Sigmoid colon (tissue), 7 donors: ENCODE measurements around the gene IMMP2L. TPM values are rescaled to one million over a fixed set of nuclear protein-coding genes. Genes with fewer than 3 reads are reported as not detected.
"Not testable (repeated sequence)": the region's sequence is repeated elsewhere in the genome, so short reads cannot be mapped to it uniquely, and the experiment has no call there.

Experiments
- DNase-seq: peaks from one replicate; pipeline ENCODE4 v3.0.0-alpha.2; 2019
- H3K27ac ChIP-seq, 4 donors: fragments of 200-600 bp; sonication (generic); one replicate each; pipeline ENCODE4 v1.5.1; 2016 to 2019; ENCODE audit warnings: mild to moderate bottlenecking in 1 of 4
- H3K27me3 ChIP-seq, 3 donors: fragments of 200-600 bp; sonication (generic); one replicate each; pipeline ENCODE4 v1.5.1; 2019; ENCODE audit warnings: mild to moderate bottlenecking in 1 of 3
- H3K36me3 ChIP-seq, 4 donors: fragments of 200-600 bp; sonication (generic); one replicate each; pipeline ENCODE4 v1.5.1; 2016 to 2019
- H3K4me1 ChIP-seq, 4 donors: fragments of 200-600 bp; sonication (generic); one replicate each; pipeline ENCODE4 v1.5.1; 2017 to 2019
- H3K4me3 ChIP-seq, 4 donors: fragments of 200-600 bp; sonication (generic); one replicate each; pipeline ENCODE4 v1.5.1; 2017 to 2019; ENCODE audit warnings: mild to moderate bottlenecking in 2 of 4, moderate library complexity in 1 of 4
- H3K9me3 ChIP-seq, 4 donors: fragments of 200-600 bp in 3 of 4; sonication (generic) in 3 of 4; one replicate each; pipeline versions ENCODE4 v1.5.1 to v1.6.1; 2013 to 2019
- CTCF ChIP-seq, 4 experiments: fragments of 450-650 bp in 3 of 4; fragments of 200-600 bp in 1 of 4; IDR thresholded peaks; one replicate each; pipeline ENCODE4 v1.5.1; 2016 to 2019; ENCODE audit warnings: antibody characterized with exemption in 4 of 4, mild to moderate bottlenecking in 3 of 4, moderate library complexity in 2 of 4
- EP300 ChIP-seq, 4 donors: sonication (generic); formaldehyde crosslinking; IDR thresholded peaks; one replicate each; pipeline ENCODE4 v1.6.1; 2017; ENCODE audit warnings: antibody characterized with exemption in 4 of 4
- POLR2A ChIP-seq, 2 donors: fragments of 450-650 bp; IDR thresholded peaks; one replicate each; pipeline ENCODE4 v1.6.1; 2016; ENCODE audit warnings: antibody characterized with exemption in 2 of 2, mild to moderate bottlenecking in 2 of 2, moderate library complexity in 2 of 2
- POLR2AphosphoS5 ChIP-seq, 4 donors: sonication (generic); formaldehyde crosslinking; IDR thresholded peaks; one replicate each; pipeline ENCODE4 v1.6.1; 2017; ENCODE audit warnings: antibody characterized with exemption in 4 of 4
- WGBS, 2 donors: extraction: QIAGEN DNeasy Blood & Tissue Kit; methylation state at CpG; one replicate each; pipeline ENCODE4 v1.1.7; 2013; 5-methylcytosine and 5-hydroxymethylcytosine counted together
- intact Hi-C: fragments of 100-400 bp; cut with DNase I; formaldehyde crosslinking; loops from one replicate; pipeline ENCODE4 v1.15.1; 2023
- polyA plus RNA-seq, 3 donors: library from polyadenylated mRNA; stranded (reverse); fragments of 200-250 nt; gene quantifications; one replicate each; pipeline ENCODE4 v1.2.3, GENCODE V29; 2013
- total RNA-seq, 4 donors: library from RNA; depleted of rRNA; stranded (reverse); fragments of >200 nt; gene quantifications; one replicate each; pipeline ENCODE4 v1.1.0, GENCODE V29; 2016
- donor health status: healthy with polysubstance abuse.
- donor health status: Bipolar disorder and iron deficiency.
- donor health status: healthy.

IMMP2L gene
- total and polyA plus RNA-seq, 7 donors = 2.5 to 57.9 (median 18.5) TPM

- H3K4me1 ChIP-seq = no peaks in the 10 kb centered on the region
- no peak for TF ChIP-seq CTCF (IDR thresholded peaks at IDR 0.05)
- 68 to 81% methylated on average over 6 of the region's 6 CpGs for WGBS, 2 donors
- no peaks in the 10 kb centered on the region for H3K9me3 ChIP-seq
- DNase-seq = no peak
- H3K36me3 ChIP-seq = no peaks in the 10 kb centered on the region
- no peak overlapping the region for H3K27ac ChIP-seq
- H3K27me3 ChIP-seq = no peaks in the 10 kb centered on the region
- intact Hi-C loops = no loop called here
- no peak overlapping the region for H3K4me3 ChIP-seq
Measured at GRCh38 chr7:111074748-111075146, 487.5 kb downstream of the IMMP2L start.

GRCh38 chr7:111074071-111074747, 488.1 kb downstream of the IMMP2L start:
- intact Hi-C loops = no loop called here
- no peaks in the 10 kb centered on the region for H3K36me3 ChIP-seq
- no peak for TF ChIP-seq CTCF (IDR thresholded peaks at IDR 0.05)
- no peak for TF ChIP-seq POLR2AphosphoS5 (IDR thresholded peaks at IDR 0.05)
- TF ChIP-seq EP300 (IDR thresholded peaks at IDR 0.05) = no peak
- no peak for TF ChIP-seq POLR2A (IDR thresholded peaks at IDR 0.05)

GRCh38 chr7:111072658-111073057, 489.6 kb downstream of the IMMP2L start:
- DNase-seq, H3K27me3 ChIP-seq, H3K36me3 ChIP-seq, H3K4me3 ChIP-seq, H3K4me1 ChIP-seq, intact Hi-C loops, H3K9me3 ChIP-seq, H3K27ac ChIP-seq: not testable (repeated sequence)
- 93 to 95% methylated on average over 9 of the region's 9 CpGs for WGBS, 2 donors

More at GRCh38 chr7:111074071-111074747, 488.1 kb downstream of the IMMP2L start:
- Histone ChIP-seq H3K4me3 (no peak overlapping the region), H3K27ac (no peak overlapping the region), H3K27me3 (no peaks in the 10 kb centered on the region), H3K9me3 (no peaks in the 10 kb centered on the region), H3K4me1 (no peaks in the 10 kb centered on the region)
- WGBS, 2 donors = 55 to 74% methylated on average over 3 of the region's 3 CpGs
- DNase-seq = no peak

DNA sequence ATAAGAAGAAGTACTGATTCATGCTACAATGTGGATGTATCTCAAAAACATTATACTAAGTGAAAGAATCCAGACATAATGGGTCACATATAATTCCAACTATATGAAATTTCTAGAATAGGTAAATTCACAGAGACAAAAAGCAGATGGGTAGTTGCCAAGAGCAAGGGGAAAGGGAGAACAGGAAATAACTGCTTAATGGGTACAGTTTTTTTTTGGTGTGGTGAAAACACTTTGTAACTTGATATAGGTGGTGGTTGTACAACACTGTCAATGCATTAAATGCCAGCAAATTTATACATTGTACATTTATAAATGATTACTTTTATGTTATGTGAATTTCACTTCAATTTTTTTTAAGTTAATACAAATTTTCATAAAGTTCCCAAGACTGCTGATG, 490.7 kb downstream of the IMMP2L start:
- no peaks in the 10 kb centered on the region for H3K4me1 ChIP-seq
- DNase-seq = no peak
- no peaks in the 10 kb centered on the region for H3K36me3 ChIP-seq
- intact Hi-C loops = no loop called here
- no peaks in the 10 kb centered on the region for H3K27me3 ChIP-seq
- no peak overlapping the region for H3K4me3 ChIP-seq
- no peaks in the 10 kb centered on the region for H3K9me3 ChIP-seq
- no peak overlapping the region for H3K27ac ChIP-seq
- TF ChIP-seq POLR2A (IDR thresholded peaks at IDR 0.05) (no peak), CTCF (IDR thresholded peaks at IDR 0.05) (no peak), POLR2AphosphoS5 (IDR thresholded peaks at IDR 0.05) (no peak), EP300 (IDR thresholded peaks at IDR 0.05) (no peak)

- Histone ChIP-seq H3K4me1 (no peaks in the 10 kb centered on the region), H3K27ac (no peak overlapping the region), H3K4me3 (no peak overlapping the region), H3K9me3 (peaks cover 0 to 4% (median 0%) of the 10 kb centered on the region in 4 donors), H3K36me3 (no peaks in the 10 kb centered on the region), H3K27me3 (no peaks in the 10 kb centered on the region)
- TF ChIP-seq POLR2A (IDR thresholded peaks at IDR 0.05) = no peak
- no peak for TF ChIP-seq CTCF (IDR thresholded peaks at IDR 0.05)
- no peak for TF ChIP-seq POLR2AphosphoS5 (IDR thresholded peaks at IDR 0.05)
- no peak for TF ChIP-seq EP300 (IDR thresholded peaks at IDR 0.05)
- intact Hi-C loops = no loop called here
- DNase-seq = no peak
- 82% methylated on average over 2 of the region's 2 CpGs for WGBS, 2 donors
Measured at GRCh38 chr7:111068618-111069017, 493.7 kb downstream of the IMMP2L start.
